A549 (cell line): ENCODE data around the gene LRRC7.

Experiments
- CBX8 ChIP-seq: fragments of 200-600 bp; sonication (generic); IDR thresholded peaks from 2 replicates; pipeline ENCODE4 v1.6.1; 2016
- EP300 ChIP-seq, 2 experiments: fragments of >200 bp; sonication (Bioruptor Twin); formaldehyde crosslinking; IDR thresholded peaks; 2 replicates in 1 of 2; 3 replicates in 1 of 2; pipeline ENCODE4 v1.6.1; 2016 to 2017
- ESRRA ChIP-seq: fragments of 150-350 bp; IDR thresholded peaks from 2 replicates; pipeline ENCODE4 v1.6.1; 2014; ENCODE audit warnings: mild to moderate bottlenecking, low read length, borderline replicate concordance
- FOSB ChIP-seq: fragments of 250-450 bp; sonication (Bioruptor Pico); IDR thresholded peaks from 2 replicates; pipeline ENCODE4 v1.5.0; 2020; ENCODE audit warnings: mild to moderate bottlenecking, moderate library complexity
- KDM1A ChIP-seq: fragments of 200-600 bp; sonication (generic); IDR thresholded peaks from 2 replicates; pipeline ENCODE4 v1.6.1; 2016; ENCODE audit warnings: low read depth, mild to moderate bottlenecking
- MYC ChIP-seq: IDR thresholded peaks from 2 replicates; pipeline ENCODE4 v1.6.1; 2012; ENCODE audit warnings: mild to moderate bottlenecking, inconsistent platforms, low read length, improper control_type of control experiment, borderline replicate concordance
- NPAS2 ChIP-seq: fragments of 250-450 bp; sonication (Bioruptor Pico); IDR thresholded peaks from 2 replicates; pipeline ENCODE4 v1.8.0; 2022; ENCODE audit warnings: mild to moderate bottlenecking, moderate library complexity, borderline replicate concordance
- NR3C1 ChIP-seq: fragments of >200 bp; sonication (Bioruptor Twin); formaldehyde crosslinking; IDR thresholded peaks from 3 replicates; pipeline ENCODE4 v1.6.1; 2017
- POLR2A ChIP-seq: IDR thresholded peaks from 2 replicates; pipeline ENCODE4 v1.6.1; 2012; ENCODE audit warnings: mild to moderate bottlenecking, low read length
- POLR2AphosphoS2 ChIP-seq: conservative IDR thresholded peaks from 2 replicates; pipeline ENCODE4 v1.6.1; 2012; ENCODE audit warnings: low read length, improper control_type of control experiment, inconsistent platforms
- RAD21 ChIP-seq, 2 experiments: fragments of >200 bp in 1 of 2; sonication (Bioruptor Twin) in 1 of 2; formaldehyde crosslinking in 1 of 2; IDR thresholded peaks in 1 of 2; conservative IDR thresholded peaks in 1 of 2; 2 replicates in 1 of 2; 3 replicates in 1 of 2; pipeline ENCODE4 v1.6.1; 2012 to 2018; ENCODE audit warnings: inconsistent platforms in 1 of 2
- TF ChIP-seq, protein P1 (sequence below): fragments of >200 bp; sonication (Bioruptor Twin); formaldehyde crosslinking; IDR thresholded peaks from 3 replicates; pipeline ENCODE4 v1.5.1; 2016
- TF ChIP-seq, protein P2 (sequence below): IDR thresholded peaks from 2 replicates; pipeline ENCODE4 v1.6.1; 2012; ENCODE audit warnings: low read depth, borderline replicate concordance
- TF ChIP-seq, protein P3 (sequence below): fragments of >200 bp; sonication (Bioruptor Twin); formaldehyde crosslinking; IDR thresholded peaks from 2 replicates; pipeline ENCODE4 v1.6.1; 2016

DNA sequence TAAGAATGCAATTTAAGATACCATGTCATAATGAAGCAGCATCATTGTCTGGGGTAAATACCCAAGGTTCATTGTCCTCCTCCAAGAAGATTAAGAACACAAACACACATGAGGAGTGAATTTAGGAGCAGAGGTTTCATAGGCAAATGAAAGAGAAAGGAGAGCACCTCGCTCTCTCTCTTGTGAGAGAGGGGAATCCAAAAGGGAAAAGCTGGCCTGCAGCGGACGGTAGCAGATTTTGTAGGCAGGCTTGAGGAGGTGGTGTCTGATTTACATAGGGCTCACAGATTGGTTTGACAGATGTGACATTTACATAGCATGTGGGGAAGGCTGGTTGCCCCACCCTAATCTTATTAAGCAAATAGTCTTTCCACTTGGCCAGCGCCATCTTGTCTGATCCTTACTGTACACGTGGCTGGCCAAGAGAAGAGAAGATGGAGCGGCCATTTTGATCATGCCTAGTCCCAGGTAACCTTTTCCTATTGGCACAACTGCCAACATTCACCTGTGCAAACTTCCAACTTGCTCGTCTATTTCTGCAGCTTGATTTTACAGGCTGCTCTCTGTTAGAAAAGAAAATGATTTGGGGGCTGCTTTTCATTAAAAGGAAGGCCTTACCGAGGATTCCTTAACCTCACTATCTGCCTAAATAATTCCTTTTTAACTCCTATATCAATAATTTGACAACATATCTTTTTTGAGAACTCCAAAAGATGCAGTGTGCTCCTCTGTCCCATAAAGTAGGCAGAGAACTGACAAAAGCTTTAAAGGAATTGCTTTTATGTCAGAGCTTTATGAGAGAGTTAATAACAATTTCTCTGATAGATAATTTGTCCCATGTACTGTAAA lies 16.0 kb upstream of the LRRC7 start:
- TF ChIP-seq CBX8: no peak
- no peak for TF ChIP-seq RAD21 (conservative IDR thresholded peaks at IDR 0.05 in 1 of 2, IDR thresholded peaks at IDR 0.05 in 1 of 2)
- TF ChIP-seq, protein P1, sequence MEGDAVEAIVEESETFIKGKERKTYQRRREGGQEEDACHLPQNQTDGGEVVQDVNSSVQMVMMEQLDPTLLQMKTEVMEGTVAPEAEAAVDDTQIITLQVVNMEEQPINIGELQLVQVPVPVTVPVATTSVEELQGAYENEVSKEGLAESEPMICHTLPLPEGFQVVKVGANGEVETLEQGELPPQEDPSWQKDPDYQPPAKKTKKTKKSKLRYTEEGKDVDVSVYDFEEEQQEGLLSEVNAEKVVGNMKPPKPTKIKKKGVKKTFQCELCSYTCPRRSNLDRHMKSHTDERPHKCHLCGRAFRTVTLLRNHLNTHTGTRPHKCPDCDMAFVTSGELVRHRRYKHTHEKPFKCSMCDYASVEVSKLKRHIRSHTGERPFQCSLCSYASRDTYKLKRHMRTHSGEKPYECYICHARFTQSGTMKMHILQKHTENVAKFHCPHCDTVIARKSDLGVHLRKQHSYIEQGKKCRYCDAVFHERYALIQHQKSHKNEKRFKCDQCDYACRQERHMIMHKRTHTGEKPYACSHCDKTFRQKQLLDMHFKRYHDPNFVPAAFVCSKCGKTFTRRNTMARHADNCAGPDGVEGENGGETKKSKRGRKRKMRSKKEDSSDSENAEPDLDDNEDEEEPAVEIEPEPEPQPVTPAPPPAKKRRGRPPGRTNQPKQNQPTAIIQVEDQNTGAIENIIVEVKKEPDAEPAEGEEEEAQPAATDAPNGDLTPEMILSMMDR: no peak
- no peak for TF ChIP-seq POLR2AphosphoS2
- no peak for TF ChIP-seq POLR2A
- no peak for TF ChIP-seq EP300 (IDR thresholded peaks at IDR 0.05)
- TF ChIP-seq, protein P2, sequence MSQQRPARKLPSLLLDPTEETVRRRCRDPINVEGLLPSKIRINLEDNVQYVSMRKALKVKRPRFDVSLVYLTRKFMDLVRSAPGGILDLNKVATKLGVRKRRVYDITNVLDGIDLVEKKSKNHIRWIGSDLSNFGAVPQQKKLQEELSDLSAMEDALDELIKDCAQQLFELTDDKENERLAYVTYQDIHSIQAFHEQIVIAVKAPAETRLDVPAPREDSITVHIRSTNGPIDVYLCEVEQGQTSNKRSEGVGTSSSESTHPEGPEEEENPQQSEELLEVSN: no peak
- TF ChIP-seq FOSB (CRISPR knock-in tag): no peak
- TF ChIP-seq MYC: no peak
- TF ChIP-seq ESRRA: no peak
- TF ChIP-seq KDM1A: no peak
- no peak for TF ChIP-seq NR3C1
- TF ChIP-seq, protein P3, sequence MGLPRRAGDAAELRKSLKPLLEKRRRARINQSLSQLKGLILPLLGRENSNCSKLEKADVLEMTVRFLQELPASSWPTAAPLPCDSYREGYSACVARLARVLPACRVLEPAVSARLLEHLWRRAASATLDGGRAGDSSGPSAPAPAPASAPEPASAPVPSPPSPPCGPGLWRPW: no peak
- TF ChIP-seq NPAS2 (CRISPR knock-in tag): no peak
